K562 (cell line): ENCODE measurements around the gene GLIPR1L1. TPM values are rescaled to one million over a fixed set of nuclear protein-coding genes. Genes with fewer than 3 reads are reported as not detected.

Experiments used
- ATAC-seq: fragments of 200-7000 bp; cut with Tn5 transposase; 3 replicates; pipeline ENCODE4 v1.9.1; 2020; ENCODE audit warnings: moderate library complexity
- BruUV-seq: library from RNA; stranded (reverse); fragments of 400-500 nt; replicated peaks from 2 replicates; lab custom pipeline; 2021; lab: Mats Ljungman, UMichigan
- CTCF ChIA-PET: fragments of 300-600 bp; formaldehyde crosslinking; extraction: SDS; loops from one replicate; lab custom pipeline; 2021; ENCODE audit warnings: low intra/inter-chr PET ratio; lab: Yijun Ruan, JAX
- POLR2A ChIA-PET: fragments of 300-600, 350-650 bp; sonication (Branson Sonifier 250); formaldehyde crosslinking; extraction: SDS; loops from one replicate; lab custom pipeline; 2021; ENCODE audit warnings: antibody characterized with exemption, inconsistent platforms; lab: Yijun Ruan, JAX
- DNase-seq, 4 experiments: peaks; one replicate each; pipeline versions ENCODE4 v3.0.0 to v3.0.0-alpha.2; 2011 to 2018; ENCODE audit warnings: low spot score in 3 of 4, mixed read lengths in 3 of 4; ENCODE audit errors: extremely low read depth in 1 of 4
- FAIRE-seq: peaks from 2 replicates; lab custom pipeline; 2011; peaks lifted over from hg19 to GRCh38; lab: Jason Lieb, UNC
- H2AFZ ChIP-seq: 2 replicates; pipeline ENCODE4 v1.6.0; 2011; ENCODE audit warnings: low read depth, low read length, control low read depth, inconsistent platforms
- H3K27ac ChIP-seq: fragments of 200-600 bp; 3 replicates; pipeline ENCODE4 v1.8.0; 2011; ENCODE audit warnings: low read depth, mild to moderate bottlenecking, control low read depth, inconsistent platforms, low read length, moderate library complexity, mixed read lengths; ENCODE audit errors: extremely low read depth
- H3K27me3 ChIP-seq, 2 experiments: fragments of 300-600 bp in 1 of 2; 2 replicates in 1 of 2; 3 replicates in 1 of 2; pipeline versions ENCODE4 v1.6.0 to v1.8.0; 2011; ENCODE audit warnings: inconsistent platforms in 2 of 2, low read length in 2 of 2, mild to moderate bottlenecking in 1 of 2, mixed read lengths in 1 of 2, moderate library complexity in 1 of 2; ENCODE audit not compliant: control insufficient read depth in 2 of 2, insufficient read depth in 2 of 2
- H3K36me3 ChIP-seq: fragments of 300-600 bp; 3 replicates; pipeline ENCODE4 v1.8.0; 2011; ENCODE audit warnings: mild to moderate bottlenecking, low read length, inconsistent platforms; ENCODE audit not compliant: control insufficient read depth, insufficient read depth
- H3K4me1 ChIP-seq, 2 experiments: fragments of 200-600 bp in 1 of 2; replicated peaks in 1 of 2; 2 replicates in 1 of 2; 3 replicates in 1 of 2; pipeline versions ENCODE4 v1.5.1 to v1.8.0; 2011; ENCODE audit warnings: inconsistent platforms in 2 of 2, low read length in 2 of 2, mild to moderate bottlenecking in 1 of 2, mixed read lengths in 1 of 2, moderate library complexity in 1 of 2; ENCODE audit not compliant: control insufficient read depth in 2 of 2, insufficient read depth in 2 of 2
- H3K4me2 ChIP-seq: 2 replicates; pipeline ENCODE4 v1.6.1; 2011; ENCODE audit warnings: low read length, control low read depth, inconsistent platforms, mixed read lengths; ENCODE audit not compliant: insufficient read depth
- H3K4me3 ChIP-seq: fragments of 200-600 bp; sonication (generic), shearing (Covaris generic); 2 replicates; pipeline ENCODE4 v1.5.1; 2016; ENCODE audit warnings: control low read depth, inconsistent platforms
- H3K79me2 ChIP-seq: fragments of 200-600 bp; 3 replicates; pipeline ENCODE4 v1.8.0; 2011; ENCODE audit warnings: low read length, inconsistent platforms; ENCODE audit not compliant: control insufficient read depth, insufficient read depth
- H3K9ac ChIP-seq, 2 experiments: 2 replicates each; pipeline versions ENCODE4 v1.6.0 to v1.6.1; 2011; ENCODE audit warnings: low read depth in 2 of 2, low read length in 2 of 2, control low read depth in 1 of 2, inconsistent platforms in 1 of 2, mild to moderate bottlenecking in 1 of 2, mixed read lengths in 1 of 2; ENCODE audit not compliant: insufficient read depth in 1 of 2
- H3K9me1 ChIP-seq: one replicate; pipeline ENCODE4 v1.6.0; 2011; ENCODE audit warnings: inconsistent platforms, mild to moderate bottlenecking, low read length, moderate library complexity; ENCODE audit not compliant: control insufficient read depth, insufficient read depth
- H3K9me3 ChIP-seq: replicated peaks from 2 replicates; pipeline ENCODE4 v1.5.1; 2011; ENCODE audit warnings: low read depth, low read length, inconsistent platforms; ENCODE audit not compliant: control insufficient read depth, insufficient read depth
- H4K20me1 ChIP-seq: replicated peaks from 2 replicates; pipeline ENCODE4 v1.6.1; 2011; ENCODE audit warnings: low read length, inconsistent platforms, mixed read lengths; ENCODE audit not compliant: control insufficient read depth, insufficient read depth
- CHAMP1 ChIP-seq: fragments of 450-650 bp; IDR thresholded peaks from 2 replicates; pipeline ENCODE4 v1.6.1; 2016; ENCODE audit warnings: mild to moderate bottlenecking
- FOXP1 ChIP-seq: sonication (generic); formaldehyde crosslinking; IDR thresholded peaks from 2 replicates; pipeline ENCODE4 v1.8.0; 2022; ENCODE audit warnings: mild to moderate bottlenecking, missing genetic modification reagents
- IRF9 ChIP-seq: fragments of 450-650 bp; IDR thresholded peaks from 2 replicates; pipeline ENCODE4 v1.6.1; 2016; ENCODE audit warnings: missing biosample characterization, missing genetic modification characterization
- L3MBTL2 ChIP-seq: fragments of 450-650 bp; IDR thresholded peaks from 2 replicates; pipeline ENCODE4 v1.6.1; 2016; ENCODE audit warnings: mild to moderate bottlenecking, moderate library complexity
- ZBTB1 ChIP-seq: sonication (generic); formaldehyde crosslinking; IDR thresholded peaks from 2 replicates; pipeline ENCODE4 v1.8.1; 2023; ENCODE audit warnings: missing genetic modification reagents, low read depth, mild to moderate bottlenecking, borderline replicate concordance
- WGBS: fragments of 100-300 bp; shearing (Covaris generic); methylation state at CpG from one replicate; pipeline ENCODE4 v1.1.6; 2016; ENCODE audit warnings: low coverage, mixed read lengths; ENCODE audit not compliant: insufficient coverage; ENCODE audit errors: missing lambda C conversion rate; 5-methylcytosine and 5-hydroxymethylcytosine counted together
- in situ Hi-C: fragments of 300-500 bp; cut with MboI; formaldehyde crosslinking; loops from 4 replicates; pipeline ENCODE4 v1.15.0; 2018; ENCODE audit warnings: inconsistent platforms, mixed read lengths
- intact Hi-C: fragments of 100-400 bp; cut with micrococcal nuclease; formaldehyde crosslinking; loops from 2 replicates; pipeline ENCODE4 v1.14.2; 2022
- polyA plus RNA-seq, 8 experiments: library from polyadenylated mRNA; depleted of rRNA in 4 of 8; stranded (reverse) in 5 of 8; unstranded in 3 of 8; fragments of >200 nt; fragmentation: Nextera tagmentation in 2 of 8; fragmentation: Illumina TruSeq in 1 of 8; extraction: Ambion mirVana in 2 of 8; extraction: Trizol in 1 of 8; gene quantifications; 2 replicates each; pipeline versions ENCODE4 v1.2.1 to v1.2.3, GENCODE V29; 2011 to 2014; ENCODE audit warnings: inconsistent platforms in 1 of 8, missing spikeins in 1 of 8
- total RNA-seq, 7 experiments: library from RNA; depleted of rRNA in 6 of 7; stranded (reverse); fragments of >200 nt in 6 of 7; fragmentation: Illumina TruSeq in 2 of 7; extraction: Trizol in 2 of 7; gene quantifications; 2 replicates each; pipeline versions ENCODE4 v1.2.1 to v1.2.3, GENCODE V29; 2011 to 2021; ENCODE audit warnings: low replicate concordance in 1 of 7
- TF ChIP-seq, protein P1 (sequence below): fragments of 150-350 bp; IDR thresholded peaks from 2 replicates; pipeline ENCODE4 v1.6.1; 2014; ENCODE audit warnings: low read depth, mild to moderate bottlenecking, low read length, borderline replicate concordance
- TF ChIP-seq, protein P2 (sequence below): fragments of 450-650 bp; IDR thresholded peaks from 2 replicates; pipeline ENCODE4 v1.6.1; 2016; ENCODE audit warnings: low read depth

Gene GLIPR1L1
- total and polyA plus RNA-seq, 9 of the 15 experiments (the other 6 are each of a cell fraction or from before 2014, with no cell fraction given): not detected

GRCh38 chr12:75327642-75328041, 6.8 kb upstream of the GLIPR1L1 start:
- Histone ChIP-seq H3K27ac (no peak overlapping the region), H2AFZ (no peak overlapping the region), H3K27me3 (no peaks in the 10 kb centered on the region), H4K20me1 (no peaks in the 10 kb centered on the region), H3K4me3 (no peak overlapping the region), H3K9me3 (no peaks in the 10 kb centered on the region), H3K9ac (no peak overlapping the region), H3K79me2 (no peaks in the 10 kb centered on the region), H3K9me1 (no peaks in the 10 kb centered on the region), H3K4me1 (peaks cover 0 to 7% of the 10 kb centered on the region in 2 experiments; a peak in 2 of 5 replicates), H3K4me2 (no peak overlapping the region), H3K36me3 (no peaks in the 10 kb centered on the region)
- FAIRE-seq (no peak), DNase-seq (no peak), ATAC-seq (no peak)
- ChIA-PET CTCF (no interaction called here), POLR2A (no interaction called here)
- in situ Hi-C loops: loop anchor here (10.0 to 25.0 kb wide), 2 partner anchors 710 to 1017 kb away; partner anchors contain the start of genes BBS10 and PHLDA1
- 0% methylated on average over 1 of the region's 1 CpG for WGBS
- no TSS peak for BruUV-seq
- intact Hi-C loops: no loop called here
- TF ChIP-seq, protein P1, sequence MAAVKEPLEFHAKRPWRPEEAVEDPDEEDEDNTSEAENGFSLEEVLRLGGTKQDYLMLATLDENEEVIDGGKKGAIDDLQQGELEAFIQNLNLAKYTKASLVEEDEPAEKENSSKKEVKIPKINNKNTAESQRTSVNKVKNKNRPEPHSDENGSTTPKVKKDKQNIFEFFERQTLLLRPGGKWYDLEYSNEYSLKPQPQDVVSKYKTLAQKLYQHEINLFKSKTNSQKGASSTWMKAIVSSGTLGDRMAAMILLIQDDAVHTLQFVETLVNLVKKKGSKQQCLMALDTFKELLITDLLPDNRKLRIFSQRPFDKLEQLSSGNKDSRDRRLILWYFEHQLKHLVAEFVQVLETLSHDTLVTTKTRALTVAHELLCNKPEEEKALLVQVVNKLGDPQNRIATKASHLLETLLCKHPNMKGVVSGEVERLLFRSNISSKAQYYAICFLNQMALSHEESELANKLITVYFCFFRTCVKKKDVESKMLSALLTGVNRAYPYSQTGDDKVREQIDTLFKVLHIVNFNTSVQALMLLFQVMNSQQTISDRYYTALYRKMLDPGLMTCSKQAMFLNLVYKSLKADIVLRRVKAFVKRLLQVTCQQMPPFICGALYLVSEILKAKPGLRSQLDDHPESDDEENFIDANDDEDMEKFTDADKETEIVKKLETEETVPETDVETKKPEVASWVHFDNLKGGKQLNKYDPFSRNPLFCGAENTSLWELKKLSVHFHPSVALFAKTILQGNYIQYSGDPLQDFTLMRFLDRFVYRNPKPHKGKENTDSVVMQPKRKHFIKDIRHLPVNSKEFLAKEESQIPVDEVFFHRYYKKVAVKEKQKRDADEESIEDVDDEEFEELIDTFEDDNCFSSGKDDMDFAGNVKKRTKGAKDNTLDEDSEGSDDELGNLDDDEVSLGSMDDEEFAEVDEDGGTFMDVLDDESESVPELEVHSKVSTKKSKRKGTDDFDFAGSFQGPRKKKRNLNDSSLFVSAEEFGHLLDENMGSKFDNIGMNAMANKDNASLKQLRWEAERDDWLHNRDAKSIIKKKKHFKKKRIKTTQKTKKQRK: no peak
- TF ChIP-seq IRF9 (tag): no peak
- no peak for TF ChIP-seq FOXP1 (CRISPR knock-in tag)
- TF ChIP-seq ZBTB1 (CRISPR knock-in tag): no peak
- no peak for TF ChIP-seq CHAMP1
- TF ChIP-seq L3MBTL2: no peak
- TF ChIP-seq, protein P2, sequence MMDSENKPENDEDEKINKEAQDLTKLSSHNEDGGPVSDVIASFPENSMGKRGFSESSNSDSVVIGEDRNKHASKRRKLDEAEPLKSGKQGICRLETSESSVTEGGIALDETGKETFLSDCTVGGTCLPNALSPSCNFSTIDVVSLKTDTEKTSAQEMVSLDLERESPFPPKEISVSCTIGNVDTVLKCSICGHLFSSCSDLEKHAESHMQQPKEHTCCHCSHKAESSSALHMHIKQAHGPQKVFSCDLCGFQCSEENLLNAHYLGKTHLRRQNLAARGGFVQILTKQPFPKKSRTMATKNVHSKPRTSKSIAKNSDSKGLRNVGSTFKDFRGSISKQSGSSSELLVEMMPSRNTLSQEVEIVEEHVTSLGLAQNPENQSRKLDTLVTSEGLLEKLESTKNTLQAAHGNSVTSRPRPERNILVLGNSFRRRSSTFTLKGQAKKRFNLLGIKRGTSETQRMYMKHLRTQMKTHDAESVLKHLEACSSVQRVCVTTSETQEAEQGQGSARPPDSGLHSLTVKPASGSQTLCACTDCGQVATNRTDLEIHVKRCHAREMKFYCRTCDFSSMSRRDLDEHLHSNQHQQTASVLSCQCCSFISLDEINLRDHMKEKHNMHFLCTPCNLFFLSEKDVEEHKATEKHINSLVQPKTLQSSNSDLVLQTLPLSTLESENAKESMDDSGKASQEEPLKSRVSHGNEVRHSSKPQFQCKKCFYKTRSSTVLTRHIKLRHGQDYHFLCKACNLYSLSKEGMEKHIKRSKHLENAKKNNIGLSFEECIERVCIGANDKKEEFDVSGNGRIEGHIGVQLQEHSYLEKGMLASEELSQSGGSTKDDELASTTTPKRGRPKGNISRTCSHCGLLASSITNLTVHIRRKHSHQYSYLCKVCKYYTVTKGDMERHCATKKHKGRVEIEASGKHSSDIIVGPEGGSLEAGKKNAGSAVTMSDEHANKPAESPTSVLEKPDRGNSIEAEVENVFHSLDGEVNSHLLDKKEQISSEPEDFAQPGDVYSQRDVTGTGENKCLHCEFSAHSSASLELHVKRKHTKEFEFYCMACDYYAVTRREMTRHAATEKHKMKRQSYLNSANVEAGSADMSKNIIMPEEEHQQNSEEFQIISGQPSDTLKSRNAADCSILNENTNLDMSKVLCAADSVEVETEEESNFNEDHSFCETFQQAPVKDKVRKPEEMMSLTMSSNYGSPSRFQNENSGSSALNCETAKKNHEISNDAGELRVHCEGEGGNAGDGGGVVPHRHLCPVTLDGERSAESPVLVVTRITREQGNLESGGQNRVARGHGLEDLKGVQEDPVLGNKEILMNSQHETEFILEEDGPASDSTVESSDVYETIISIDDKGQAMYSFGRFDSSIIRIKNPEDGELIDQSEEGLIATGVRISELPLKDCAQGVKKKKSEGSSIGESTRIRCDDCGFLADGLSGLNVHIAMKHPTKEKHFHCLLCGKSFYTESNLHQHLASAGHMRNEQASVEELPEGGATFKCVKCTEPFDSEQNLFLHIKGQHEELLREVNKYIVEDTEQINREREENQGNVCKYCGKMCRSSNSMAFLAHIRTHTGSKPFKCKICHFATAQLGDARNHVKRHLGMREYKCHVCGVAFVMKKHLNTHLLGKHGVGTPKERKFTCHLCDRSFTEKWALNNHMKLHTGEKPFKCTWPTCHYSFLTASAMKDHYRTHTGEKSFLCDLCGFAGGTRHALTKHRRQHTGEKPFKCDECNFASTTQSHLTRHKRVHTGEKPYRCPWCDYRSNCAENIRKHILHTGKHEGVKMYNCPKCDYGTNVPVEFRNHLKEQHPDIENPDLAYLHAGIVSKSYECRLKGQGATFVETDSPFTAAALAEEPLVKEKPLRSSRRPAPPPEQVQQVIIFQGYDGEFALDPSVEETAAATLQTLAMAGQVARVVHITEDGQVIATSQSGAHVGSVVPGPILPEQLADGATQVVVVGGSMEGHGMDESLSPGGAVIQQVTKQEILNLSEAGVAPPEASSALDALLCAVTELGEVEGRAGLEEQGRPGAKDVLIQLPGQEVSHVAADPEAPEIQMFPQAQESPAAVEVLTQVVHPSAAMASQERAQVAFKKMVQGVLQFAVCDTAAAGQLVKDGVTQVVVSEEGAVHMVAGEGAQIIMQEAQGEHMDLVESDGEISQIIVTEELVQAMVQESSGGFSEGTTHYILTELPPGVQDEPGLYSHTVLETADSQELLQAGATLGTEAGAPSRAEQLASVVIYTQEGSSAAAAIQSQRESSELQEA: no peak
